ENCODE results near the gene DPP6.
"Not testable (repeated sequence)": the region's sequence is repeated elsewhere in the genome, so short reads cannot be mapped to it uniquely, and the experiment has no call there.

Gene DPP6

GRCh38 chr7:154072395-154073181, 20.4 kb downstream of the DPP6 start:
- DNase-seq (ENCODE audit: low read depth, low spot score), result not testable (repeated sequence)

GRCh38 chr7:154078523-154078922, 26.3 kb downstream of the DPP6 start:
- DNase-seq (ENCODE audit: low read depth, low spot score), result not testable (repeated sequence)

- DNase-seq (ENCODE audit: low read depth, low spot score), result not testable (repeated sequence)
These were observed 28.1 kb downstream of the DPP6 start for GRCh38 chr7:154080249-154080648.

- not testable (repeated sequence) for DNase-seq (ENCODE audit: low read depth, low spot score)
These were observed 35.0 kb downstream of the DPP6 start for GRCh38 chr7:154087037-154087725.

- not testable (repeated sequence) for DNase-seq (ENCODE audit: low read depth, low spot score)
These were observed 39.9 kb downstream of the DPP6 start for GRCh38 chr7:154092093-154092492.

GRCh38 chr7:154095201-154095600, 43.0 kb downstream of the DPP6 start:
- not testable (repeated sequence) for DNase-seq (ENCODE audit: low read depth, low spot score)

GRCh38 chr7:154105063-154105462, 52.9 kb downstream of the DPP6 start:
- not testable (repeated sequence) for DNase-seq (ENCODE audit: low read depth, low spot score)

- not testable (repeated sequence) for DNase-seq (ENCODE audit: low read depth, low spot score)
These were observed 57.4 kb downstream of the DPP6 start for GRCh38 chr7:154109615-154110014.

GRCh38 chr7:154113732-154114351, 61.6 kb downstream of the DPP6 start:
- not testable (repeated sequence) for DNase-seq (ENCODE audit: low read depth, low spot score)

GRCh38 chr7:154117411-154118390, 65.5 kb downstream of the DPP6 start:
- DNase-seq (ENCODE audit: low read depth, low spot score), result not testable (repeated sequence)

GRCh38 chr7:154120825-154121224, 68.6 kb downstream of the DPP6 start:
- DNase-seq (ENCODE audit: low read depth, low spot score), result not testable (repeated sequence)

- DNase-seq (ENCODE audit: low read depth, low spot score), result not testable (repeated sequence)
These were observed 70.5 kb downstream of the DPP6 start for GRCh38 chr7:154122720-154123119.

- not testable (repeated sequence) for DNase-seq (ENCODE audit: low read depth, low spot score)
These were observed 71.2 kb downstream of the DPP6 start for GRCh38 chr7:154123397-154123796.

GRCh38 chr7:154129142-154129541, 76.9 kb downstream of the DPP6 start:
- DNase-seq (ENCODE audit: low read depth, low spot score), result not testable (repeated sequence)

GRCh38 chr7:154132617-154133016, 80.4 kb downstream of the DPP6 start:
- DNase-seq (ENCODE audit: low read depth, low spot score), result not testable (repeated sequence)

GRCh38 chr7:154133703-154134277, 81.6 kb downstream of the DPP6 start:
- not testable (repeated sequence) for DNase-seq (ENCODE audit: low read depth, low spot score)

- not testable (repeated sequence) for DNase-seq (ENCODE audit: low read depth, low spot score)
These were observed 82.5 kb downstream of the DPP6 start for GRCh38 chr7:154134698-154135097.

GRCh38 chr7:154135646-154136045, 83.4 kb downstream of the DPP6 start:
- DNase-seq (ENCODE audit: low read depth, low spot score), result not testable (repeated sequence)

- not testable (repeated sequence) for DNase-seq (ENCODE audit: low read depth, low spot score)
These were observed 93.9 kb downstream of the DPP6 start for GRCh38 chr7:154145922-154146706.

GRCh38 chr7:154146707-154147038, 94.5 kb downstream of the DPP6 start:
- DNase-seq (ENCODE audit: low read depth, low spot score), result not testable (repeated sequence)
